IMR-90 (cell line): ENCODE data around the gene FER. TPM values are rescaled to one million over a fixed set of nuclear protein-coding genes. Genes with fewer than 3 reads are reported as not detected.
A peak's percentile ranks its signal among the peaks of the same experiment; 100 is the strongest.

ENCODE experiments used
- ATAC-seq: fragments of 200-7000 bp; cut with Tn5 transposase; 2 replicates; pipeline ENCODE4 v1.9.1; 2020; ENCODE audit warnings: low read depth, mild to moderate bottlenecking, moderate library complexity
- BruUV-seq: library from RNA; stranded (reverse); fragments of 400-500 nt; replicated peaks from 2 replicates; lab custom pipeline; 2021; lab: Mats Ljungman, UMichigan
- CTCF ChIA-PET: fragments of 300-600 bp; formaldehyde crosslinking; extraction: SDS; loops from one replicate; lab custom pipeline; 2021; ENCODE audit warnings: antibody characterized with exemption; lab: Yijun Ruan, JAX
- POLR2A ChIA-PET: fragments of 300-600 bp; sonication (Branson Sonifier 250); formaldehyde crosslinking; loops from one replicate; lab custom pipeline; 2022; ENCODE audit warnings: antibody characterized with exemption; ENCODE audit not compliant: unreplicated experiment; lab: Charles Lee
- DNase-seq: peaks from one replicate; pipeline ENCODE4 v3.0.0; 2013
- H2AFZ ChIP-seq: replicated peaks from 2 replicates; pipeline ENCODE3; 2013; ENCODE audit warnings: low read length, mild to moderate bottlenecking; ENCODE audit not compliant: poor library complexity
- H2AK5ac ChIP-seq: 2 replicates; pipeline ENCODE4 v1.6.1; 2013; ENCODE audit warnings: low read depth, low read length, inconsistent platforms
- H2AK9ac ChIP-seq: replicated peaks from 2 replicates; pipeline ENCODE3; 2013; ENCODE audit warnings: mild to moderate bottlenecking, low read depth, low read length, moderate library complexity; ENCODE audit not compliant: poor library complexity
- H2BK120ac ChIP-seq: 2 replicates; pipeline ENCODE4 v1.6.1; 2013; ENCODE audit warnings: low read depth, low read length, inconsistent platforms
- H2BK15ac ChIP-seq: 3 replicates; pipeline ENCODE4 v1.6.1; 2013; ENCODE audit warnings: low read depth, low read length, inconsistent platforms
- H2BK20ac ChIP-seq: 2 replicates; pipeline ENCODE4 v1.6.1; 2013; ENCODE audit warnings: low read depth, mild to moderate bottlenecking, inconsistent platforms, low read length, moderate library complexity
- H2BK5ac ChIP-seq: 2 replicates; pipeline ENCODE4 v1.6.1; 2013; ENCODE audit warnings: mild to moderate bottlenecking, low read depth, low read length, inconsistent platforms; ENCODE audit not compliant: poor library complexity, severe bottlenecking
- H3K14ac ChIP-seq: replicated peaks from 2 replicates; pipeline ENCODE4 v1.6.1; 2013; ENCODE audit warnings: low read depth, low read length, inconsistent platforms
- H3K18ac ChIP-seq: 2 replicates; pipeline ENCODE4 v1.6.1; 2013; ENCODE audit warnings: low read depth, low read length, control low read depth
- H3K23ac ChIP-seq: 2 replicates; pipeline ENCODE4 v1.6.1; 2013; ENCODE audit warnings: low read depth, low read length, inconsistent platforms
- H3K27ac ChIP-seq: 2 replicates; pipeline ENCODE4 v1.5.1; 2013; ENCODE audit warnings: mild to moderate bottlenecking, control low read depth, low read length; ENCODE audit not compliant: insufficient read depth
- H3K27me3 ChIP-seq: 2 replicates; pipeline ENCODE4 v1.6.1; 2013; ENCODE audit warnings: low read length; ENCODE audit not compliant: control insufficient read depth, insufficient read depth
- H3K36me3 ChIP-seq: 2 replicates; pipeline ENCODE4 v1.6.1; 2013; ENCODE audit warnings: low read length, mixed read lengths; ENCODE audit not compliant: control insufficient read depth, insufficient read depth
- H3K4ac ChIP-seq: 2 replicates; pipeline ENCODE4 v1.6.1; 2013; ENCODE audit warnings: low read depth, low read length, inconsistent platforms
- H3K4me1 ChIP-seq: 2 replicates; pipeline ENCODE4 v1.6.1; 2013; ENCODE audit warnings: low read length, mixed read lengths; ENCODE audit not compliant: control insufficient read depth, insufficient read depth
- H3K4me2 ChIP-seq: 2 replicates; pipeline ENCODE4 v1.6.1; 2013; ENCODE audit warnings: low read depth, mild to moderate bottlenecking, control low read depth, low read length, moderate library complexity
- H3K4me3 ChIP-seq: 2 replicates; pipeline ENCODE4 v1.5.1; 2013; ENCODE audit warnings: low read depth, mild to moderate bottlenecking, control low read depth, low read length, moderate library complexity; ENCODE audit not compliant: insufficient read depth
- H3K56ac ChIP-seq: 2 replicates; pipeline ENCODE4 v1.6.1; 2013; ENCODE audit warnings: low read length, inconsistent platforms; ENCODE audit not compliant: insufficient read depth; ENCODE audit errors: extremely low read depth
- H3K79me1 ChIP-seq, 2 experiments: 2 replicates each; pipeline ENCODE4 v1.6.1; 2013; ENCODE audit warnings: low read length in 2 of 2, inconsistent platforms in 1 of 2, low read depth in 1 of 2
- H3K9ac ChIP-seq: 2 replicates; pipeline ENCODE4 v1.6.1; 2013; ENCODE audit warnings: low read depth, low read length, control low read depth
- H3K9me1 ChIP-seq: 2 replicates; pipeline ENCODE4 v1.6.1; 2013; ENCODE audit warnings: low read length, inconsistent platforms; ENCODE audit not compliant: insufficient read depth
- H3K9me3 ChIP-seq: 2 replicates; pipeline ENCODE4 v1.6.1; 2013; ENCODE audit warnings: low read length; ENCODE audit not compliant: control insufficient read depth, insufficient read depth
- H4K20me1 ChIP-seq: 2 replicates; pipeline ENCODE4 v1.6.1; 2013; ENCODE audit warnings: low read length, inconsistent platforms; ENCODE audit not compliant: insufficient read depth
- H4K5ac ChIP-seq: 2 replicates; pipeline ENCODE4 v1.6.1; 2013; ENCODE audit warnings: mild to moderate bottlenecking, low read depth, low read length, control low read depth
- H4K8ac ChIP-seq, 2 experiments: 2 replicates each; pipeline ENCODE4 v1.6.1; 2013; ENCODE audit warnings: low read depth in 2 of 2, low read length in 2 of 2, control low read depth in 1 of 2, inconsistent platforms in 1 of 2
- H4K91ac ChIP-seq: 2 replicates; pipeline ENCODE4 v1.6.1; 2013; ENCODE audit warnings: low read depth, low read length, inconsistent platforms; ENCODE audit not compliant: insufficient read depth
- CEBPB ChIP-seq: IDR thresholded peaks from 2 replicates; pipeline ENCODE4 v1.6.1; 2012; ENCODE audit warnings: low read depth, low read length, improper control_type of control experiment
- CHD1 ChIP-seq: IDR thresholded peaks from 2 replicates; pipeline ENCODE4 v1.6.1; 2012; ENCODE audit warnings: low read depth, low read length, improper control_type of control experiment
- CTCF ChIP-seq: conservative IDR thresholded peaks from 2 replicates; pipeline ENCODE4 v1.5.1; 2012; ENCODE audit warnings: mild to moderate bottlenecking, low read depth, low read length, improper control_type of control experiment
- ELK1 ChIP-seq: fragments of 150-350 bp; IDR thresholded peaks from 2 replicates; pipeline ENCODE4 v1.6.1; 2016; ENCODE audit warnings: low read depth, mild to moderate bottlenecking, low read length, moderate library complexity, borderline replicate concordance
- MAFK ChIP-seq: IDR thresholded peaks from 2 replicates; pipeline ENCODE4 v1.6.1; 2012; ENCODE audit warnings: low read depth, low read length, improper control_type of control experiment
- MAZ ChIP-seq: IDR thresholded peaks from 2 replicates; pipeline ENCODE4 v1.6.1; 2012; ENCODE audit warnings: low read depth, mild to moderate bottlenecking, low read length, improper control_type of control experiment, moderate library complexity, borderline replicate concordance
- RAD21 ChIP-seq: IDR thresholded peaks from 2 replicates; pipeline ENCODE4 v1.6.1; 2012; ENCODE audit warnings: low read length, improper control_type of control experiment
- RFX5 ChIP-seq: IDR thresholded peaks from 2 replicates; pipeline ENCODE4 v1.8.0; 2012; ENCODE audit warnings: low read depth, mild to moderate bottlenecking, low read length, moderate library complexity
- USF2 ChIP-seq: fragments of 150-350 bp; IDR thresholded peaks from 2 replicates; pipeline ENCODE4 v1.6.1; 2017; ENCODE audit warnings: mild to moderate bottlenecking, antibody characterized with exemption, low read length, low read depth
- WGBS, 2 experiments: methylation state at CpG; one replicate each; pipeline versions ENCODE4 v1.1.5 to v1.1.7; 2013; ENCODE audit warnings: missing lambda C conversion rate in 2 of 2; ENCODE audit not compliant: insufficient read length in 1 of 2; ENCODE audit errors: extremely low coverage in 2 of 2; 5-methylcytosine and 5-hydroxymethylcytosine counted together
- dilution Hi-C: fragments of 300-500 bp; cut with HindIII; formaldehyde crosslinking; loops from one replicate; pipeline ENCODE4 v1.14.3; 2018; ENCODE audit warnings: low sequenced_read_pairs; ENCODE audit not compliant: unreplicated experiment
- in situ Hi-C: fragments of 300-500 bp; cut with MboI; formaldehyde crosslinking; loops from 3 replicates; pipeline ENCODE4 v1.14.3; 2019; ENCODE audit warnings: low sequenced_read_pairs, inconsistent platforms, mixed read lengths
- intact Hi-C: fragments of 100-400 bp; cut with micrococcal nuclease; formaldehyde crosslinking; loops from 2 replicates; pipeline ENCODE4 v1.10.0; 2022
- polyA plus RNA-seq, 3 experiments: library from polyadenylated mRNA; depleted of rRNA; stranded (reverse); fragments of >200 nt; gene quantifications; 2 replicates each; pipeline ENCODE4 v1.2.3, GENCODE V29; 2012; ENCODE audit warnings: low replicate concordance in 1 of 3
- total RNA-seq: library from RNA; depleted of rRNA; stranded (reverse); fragments of >200 nt; gene quantifications from 2 replicates; pipeline ENCODE4 v1.2.3, GENCODE V29; 2012

The FER gene
- total and polyA plus RNA-seq, 2 of the 4 experiments (the other 2 are of a cell fraction), result 3.5 to 32.4 TPM

DNA sequence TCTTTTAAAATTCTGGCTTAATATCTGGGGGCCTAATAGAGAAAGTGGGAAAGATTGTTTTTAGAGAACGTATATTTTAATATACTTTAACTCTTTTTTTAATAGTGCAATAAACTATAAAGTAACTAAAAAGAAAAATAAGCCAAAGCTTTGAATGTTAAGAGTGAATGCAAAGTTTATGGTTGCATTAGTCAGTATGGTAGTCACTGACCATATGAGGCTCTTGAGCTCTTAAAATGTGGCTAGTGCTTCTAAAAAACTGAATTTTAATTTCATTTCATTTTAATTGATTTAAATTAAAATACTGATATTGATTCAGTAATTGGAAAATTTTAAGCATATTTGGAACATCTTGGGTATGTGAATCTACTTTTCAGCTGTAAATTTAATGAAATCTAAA is 351.4 kb downstream of the FER start:
- no peaks in the 10 kb centered on the region for H3K9me1 ChIP-seq
- no peak overlapping the region for H3K27ac ChIP-seq
- H2BK120ac ChIP-seq, result no peak overlapping the region
- no peak overlapping the region for H3K14ac ChIP-seq
- ChIA-PET POLR2A (interaction anchor here (0.5 kb wide), 1 partner anchor 551 kb away, joined by 5 read pairs; no protein-coding TSS in a partner anchor), CTCF (interaction anchor here (1.0 kb wide), 1 partner anchor 10 kb away, joined by 3 read pairs; no protein-coding TSS in a partner anchor)
- H3K4me1 ChIP-seq, result no peaks in the 10 kb centered on the region
- no peak overlapping the region for H3K4ac ChIP-seq
- no TSS peak for BruUV-seq
- H2AK9ac ChIP-seq, result no peak overlapping the region
- peaks cover 0 to 4% of the 10 kb centered on the region in 2 experiments; a peak in 1 of 4 replicates for H3K79me1 ChIP-seq
- ATAC-seq, result peak; percentile 67
- no peaks in the 10 kb centered on the region for H4K20me1 ChIP-seq
- no peak overlapping the region for H3K56ac ChIP-seq
- no peaks in the 10 kb centered on the region for H3K9me3 ChIP-seq
- no peak overlapping the region for H4K5ac ChIP-seq
- H2BK5ac ChIP-seq, result no peak overlapping the region
- no CpG with 5 or more reads among the region's 1 CpG for WGBS, 2 experiments
- H4K8ac ChIP-seq, result no peak overlapping the region
- H3K27me3 ChIP-seq, result no peaks in the 10 kb centered on the region
- no peak overlapping the region for H3K4me3 ChIP-seq
- no peak overlapping the region for H2AK5ac ChIP-seq
- no peak overlapping the region for H2AFZ ChIP-seq
- H2BK20ac ChIP-seq, result no peak overlapping the region
- TF ChIP-seq RFX5 (no peak), MAZ (no peak), CEBPB (no peak), USF2 (no peak), MAFK (no peak), ELK1 (no peak), RAD21 (no peak), CTCF (no peak), CHD1 (no peak)
- H3K23ac ChIP-seq, result no peak overlapping the region
- no peak overlapping the region for H2BK15ac ChIP-seq
- H3K4me2 ChIP-seq, result no peak overlapping the region
- no peak overlapping the region for H3K9ac ChIP-seq
- dilution Hi-C loops, result no loop called here
- peak; percentile 54 for DNase-seq
- intact Hi-C loops, result no loop called here
- no peak overlapping the region for H4K91ac ChIP-seq
- in situ Hi-C loops, result no loop called here
- no peak overlapping the region for H3K18ac ChIP-seq
- H3K36me3 ChIP-seq, result no peaks in the 10 kb centered on the region
